Naive thymus-derived CD4-positive, alpha-beta T cell (primary cell): ENCODE measurements around the gene COPS4. TPM values are rescaled to one million over a fixed set of nuclear protein-coding genes. Genes with fewer than 3 reads are reported as not detected.
A peak's percentile ranks its signal among the peaks of the same experiment; 100 is the strongest.

ENCODE experiments used
- ATAC-seq: fragments of 150-1000 bp; cut with Tn5 transposase; 2 replicates; pipeline ENCODE4 v1.10.0; 2021; ENCODE audit warnings: mild to moderate bottlenecking, moderate library complexity
- CTCF ChIA-PET: fragments of 350-600 bp; sonication (Branson Sonifier 250); formaldehyde crosslinking; loops from one replicate; lab custom pipeline; 2021; ENCODE audit warnings: antibody characterized with exemption; lab: Charles Lee
- POLR2A ChIA-PET: fragments of 350-600 bp; sonication (Branson Sonifier 250); formaldehyde crosslinking; loops from one replicate; lab custom pipeline; 2021; ENCODE audit warnings: antibody characterized with exemption, inconsistent platforms; lab: Charles Lee
- DNase-seq, 9 donors: peaks; one replicate each; pipeline versions ENCODE4 v3.0.0 to v3.0.0-alpha.2; 2020 to 2022; ENCODE audit warnings: mixed read lengths in 1 of 9
- H3K27ac ChIP-seq: one replicate; pipeline ENCODE4 v1.7.0; 2013; ENCODE audit warnings: mild to moderate bottlenecking, low read depth, low read length, moderate library complexity
- H3K27me3 ChIP-seq, 2 donors: one replicate each; pipeline ENCODE4 v1.7.0; 2013; ENCODE audit warnings: low read length in 2 of 2, mild to moderate bottlenecking in 2 of 2, moderate library complexity in 2 of 2; ENCODE audit not compliant: control insufficient read depth in 2 of 2, insufficient read depth in 2 of 2
- H3K36me3 ChIP-seq, 3 experiments: 1 replicate in 2 of 3; 2 replicates in 1 of 3; pipeline ENCODE4 v1.7.0; 2013; ENCODE audit warnings: low read length in 3 of 3, mild to moderate bottlenecking in 3 of 3, moderate library complexity in 1 of 3; ENCODE audit not compliant: insufficient read depth in 3 of 3, control insufficient read depth in 2 of 3
- H3K4me1 ChIP-seq, 2 donors: one replicate each; pipeline ENCODE4 v1.7.0; 2013; ENCODE audit warnings: low read length in 2 of 2, mild to moderate bottlenecking in 2 of 2, moderate library complexity in 1 of 2; ENCODE audit not compliant: control insufficient read depth in 2 of 2, insufficient read depth in 2 of 2
- H3K4me3 ChIP-seq: 2 replicates; pipeline ENCODE4 v1.7.0; 2013; ENCODE audit warnings: mild to moderate bottlenecking, low read length
- H3K9me3 ChIP-seq, 3 experiments: 1 replicate in 2 of 3; 2 replicates in 1 of 3; pipeline ENCODE4 v1.7.0; 2013; ENCODE audit warnings: low read length in 3 of 3; ENCODE audit not compliant: control insufficient read depth in 2 of 3
- H3K27ac Mint-ChIP-seq, 9 donors: one replicate each; pipeline ENCODE4 v1.8.0; 2020 to 2022; ENCODE audit warnings: mixed read lengths in 9 of 9, mild to moderate bottlenecking in 8 of 9, moderate library complexity in 5 of 9, inconsistent platforms in 2 of 9
- H3K27me3 Mint-ChIP-seq, 5 donors: one replicate each; pipeline ENCODE4 v1.8.0; 2021 to 2022; ENCODE audit warnings: mixed read lengths in 5 of 5, mild to moderate bottlenecking in 1 of 5
- H3K36me3 Mint-ChIP-seq, 5 donors: one replicate each; pipeline ENCODE4 v1.8.0; 2020 to 2022; ENCODE audit warnings: mixed read lengths in 5 of 5, mild to moderate bottlenecking in 3 of 5, inconsistent platforms in 1 of 5
- H3K4me1 Mint-ChIP-seq, 7 donors: one replicate each; pipeline ENCODE4 v1.8.0; 2020 to 2022; ENCODE audit warnings: mixed read lengths in 7 of 7, mild to moderate bottlenecking in 3 of 7, inconsistent platforms in 1 of 7
- H3K4me3 Mint-ChIP-seq, 10 donors: one replicate each; pipeline ENCODE4 v1.8.0; 2020 to 2022; ENCODE audit warnings: mild to moderate bottlenecking in 10 of 10, mixed read lengths in 10 of 10, moderate library complexity in 6 of 10, inconsistent platforms in 2 of 10
- H3K9me3 Mint-ChIP-seq, 11 donors: one replicate each; pipeline ENCODE4 v1.8.0; 2020 to 2022; ENCODE audit warnings: mixed read lengths in 11 of 11, mild to moderate bottlenecking in 4 of 11, inconsistent platforms in 1 of 11, moderate library complexity in 1 of 11
- intact Hi-C, 2 donors: fragments of 100-400 bp; cut with micrococcal nuclease; formaldehyde crosslinking; loops; one replicate each; pipeline ENCODE4 v1.15.1; 2023
- polyA plus RNA-seq, 2 donors: library from polyadenylated mRNA; unstranded; fragments of 300-500 nt; fragmentation: Illumina TruSeq; gene quantifications; one replicate each; pipeline ENCODE4 v1.2.3, GENCODE V29; 2021
- total RNA-seq, 6 experiments: library from RNA in 5 of 6; stranded (reverse) in 5 of 6; gene quantifications; 1 replicate in 5 of 6; 2 replicates in 1 of 6; pipeline ENCODE4 v1.2.3 and lab custom pipeline; 2021 to 2026

The COPS4 gene
- total and polyA plus RNA-seq, 7 experiments from 2014 or later: 23.5 to 59.7 (median 27.9) TPM

- ChIA-PET CTCF (interaction anchor here (1.5 kb wide), 1 partner anchor 8 kb away, joined by 7 read pairs; no protein-coding TSS in a partner anchor), POLR2A (interaction anchor here (0.6 to 7.0 kb wide), 3 partner anchors 9 to 21 kb away, joined by 4 to 45 read pairs (median 5); no protein-coding TSS in a partner anchor)
- ATAC-seq: no peak
- peaks cover 0 to 8% (median 0%) of the 10 kb centered on the region in 11 donors for H3K9me3 Mint-ChIP-seq
- no peaks in the 10 kb centered on the region for H3K27me3 Mint-ChIP-seq
- peak overlapping the region in 7 of 10 donors; percentile 1 to 58 (median 17) for H3K4me3 Mint-ChIP-seq
- no peak for DNase-seq
- intact Hi-C loops: no loop called here
- H3K27ac ChIP-seq: no peak overlapping the region
- peaks cover 13 to 39% of the 10 kb centered on the region in 2 donors for H3K4me1 ChIP-seq
- peaks cover 23 to 65% (median 47%) of the 10 kb centered on the region in 5 donors for H3K36me3 Mint-ChIP-seq
- H3K4me1 Mint-ChIP-seq: peaks cover 40 to 78% (median 58%) of the 10 kb centered on the region in 7 donors
- H3K27me3 ChIP-seq: no peaks in the 10 kb centered on the region
- H3K9me3 ChIP-seq: no peaks in the 10 kb centered on the region
- H3K27ac Mint-ChIP-seq: peak overlapping the region in 8 of 9 donors; percentile 26 to 85 (median 62)
- peaks cover 14 to 62% (median 31%) of the 10 kb centered on the region in 3 experiments for H3K36me3 ChIP-seq
- no peak overlapping the region for H3K4me3 ChIP-seq
Measured at GRCh38 chr4:83104991-83105390, 70.0 kb downstream of the COPS4 start.

- Histone ChIP-seq H3K4me1 (peaks cover 23 to 28% of the 10 kb centered on the region in 2 donors), H3K27me3 (no peaks in the 10 kb centered on the region), H3K4me3 (no peak overlapping the region), H3K36me3 (peaks cover 14 to 37% (median 16%) of the 10 kb centered on the region in 3 experiments), H3K27ac (peak overlapping the region; percentile 49), H3K9me3 (no peaks in the 10 kb centered on the region)
- Mint-ChIP-seq H3K4me1 (peaks cover 31 to 71% (median 48%) of the 10 kb centered on the region in 7 donors), H3K27ac (peak overlapping the region in 7 of 9 donors; percentile 45 to 99 (median 98)), H3K9me3 (peaks cover 0 to 5% (median 0%) of the 10 kb centered on the region in 11 donors), H3K4me3 (peak overlapping the region; percentile 14 to 99 (median 71)), H3K27me3 (no peaks in the 10 kb centered on the region), H3K36me3 (peaks cover 11 to 64% (median 33%) of the 10 kb centered on the region in 5 donors)
- intact Hi-C loops: loop anchor here in 1 of 2 donors (2.0 kb wide), 1 partner anchor 13 kb away; no protein-coding TSS in a partner anchor
- ChIA-PET POLR2A (interaction anchor here (0.8 to 7.7 kb wide), 5 partner anchors 11 to 145 kb away, joined by 3 to 58 read pairs (median 45); no protein-coding TSS in a partner anchor), CTCF (interaction anchor here (1.3 to 2.1 kb wide), 3 partner anchors 33 to 145 kb away, joined by 4 to 9 read pairs (median 5); no protein-coding TSS in a partner anchor)
- peak in 1 of 9 donors; percentile 55 for DNase-seq
- ATAC-seq: no peak
Measured at GRCh38 chr4:83107631-83108030, 72.6 kb downstream of the COPS4 start.

GRCh38 chr4:83108101-83108861 lies 73.3 kb downstream of the COPS4 start:
- Histone ChIP-seq H3K4me3 (peak overlapping the region; percentile 82), H3K27ac (peak overlapping the region; percentile 88), H3K4me1 (peaks cover 22 to 28% of the 10 kb centered on the region in 2 donors), H3K36me3 (peaks cover 14 to 32% (median 16%) of the 10 kb centered on the region in 3 experiments), H3K27me3 (no peaks in the 10 kb centered on the region), H3K9me3 (no peaks in the 10 kb centered on the region)
- H3K36me3 Mint-ChIP-seq: peaks cover 13 to 67% (median 35%) of the 10 kb centered on the region in 5 donors
- H3K4me3 Mint-ChIP-seq: peak overlapping the region; percentile 91 to 99 (median 96)
- peak overlapping the region; percentile 89 to 99 (median 98) for H3K27ac Mint-ChIP-seq
- ChIA-PET CTCF (interaction anchor here (0.7 to 2.1 kb wide), 7 partner anchors 27 to 154 kb away, joined by 3 to 9 read pairs (median 5); no protein-coding TSS in a partner anchor), POLR2A (interaction anchor here (0.6 to 7.7 kb wide), 6 partner anchors 12 to 145 kb away, joined by 3 to 61 read pairs (median 46); no protein-coding TSS in a partner anchor)
- H3K9me3 Mint-ChIP-seq: peaks cover 0 to 5% (median 0%) of the 10 kb centered on the region in 11 donors
- intact Hi-C loops: loop anchor here in 1 of 2 donors (2.0 kb wide), 1 partner anchor 13 kb away; no protein-coding TSS in a partner anchor
- DNase-seq (peak in 7 of 9 donors; percentile 33 to 66 (median 55)), ATAC-seq (peak; percentile 17)
- peaks cover 30 to 69% (median 47%) of the 10 kb centered on the region in 7 donors for H3K4me1 Mint-ChIP-seq
- no peaks in the 10 kb centered on the region for H3K27me3 Mint-ChIP-seq

- Histone ChIP-seq H3K36me3 (peaks cover 10 to 19% (median 10%) of the 10 kb centered on the region in 3 experiments), H3K4me3 (peak overlapping the region; percentile 82), H3K27ac (peak overlapping the region; percentile 88), H3K27me3 (no peaks in the 10 kb centered on the region), H3K9me3 (no peaks in the 10 kb centered on the region), H3K4me1 (peaks cover 23 to 28% of the 10 kb centered on the region in 2 donors)
- H3K4me3 Mint-ChIP-seq: peak overlapping the region; percentile 94 to 99 (median 98)
- H3K9me3 Mint-ChIP-seq: peaks cover 0 to 5% (median 0%) of the 10 kb centered on the region in 11 donors
- peaks cover 15 to 62% (median 31%) of the 10 kb centered on the region in 5 donors for H3K36me3 Mint-ChIP-seq
- no peaks in the 10 kb centered on the region for H3K27me3 Mint-ChIP-seq
- peak overlapping the region; percentile 92 to 99 (median 98) for H3K27ac Mint-ChIP-seq
- CTCF ChIA-PET: interaction anchor here (0.6 to 5.2 kb wide), 27 partner anchors 9 to 173 kb away, joined by 3 to 48 read pairs (median 4); no protein-coding TSS in a partner anchor
- DNase-seq (peak in 6 of 9 donors; percentile 30 to 62 (median 37)), ATAC-seq (peak; percentile 45)
- H3K4me1 Mint-ChIP-seq: peaks cover 26 to 60% (median 45%) of the 10 kb centered on the region in 7 donors
- POLR2A ChIA-PET: interaction anchor here (0.6 to 7.7 kb wide), 19 partner anchors 9 to 221 kb away, joined by 3 to 61 read pairs (median 5); partner anchors contain the start of gene COPS4
- intact Hi-C loops: loop anchor here (1.0 to 10.0 kb wide), 22 partner anchors 9 to 1637 kb away; partner anchors contain the start of genes HELQ (in 2 of the 2), MRPS18C (in 2 of the 2), COPS4 (in 1 of the 2) and RASGEF1B (in 1 of the 2)
Measured at GRCh38 chr4:83109480-83110222, 74.7 kb downstream of the COPS4 start.

DNA sequence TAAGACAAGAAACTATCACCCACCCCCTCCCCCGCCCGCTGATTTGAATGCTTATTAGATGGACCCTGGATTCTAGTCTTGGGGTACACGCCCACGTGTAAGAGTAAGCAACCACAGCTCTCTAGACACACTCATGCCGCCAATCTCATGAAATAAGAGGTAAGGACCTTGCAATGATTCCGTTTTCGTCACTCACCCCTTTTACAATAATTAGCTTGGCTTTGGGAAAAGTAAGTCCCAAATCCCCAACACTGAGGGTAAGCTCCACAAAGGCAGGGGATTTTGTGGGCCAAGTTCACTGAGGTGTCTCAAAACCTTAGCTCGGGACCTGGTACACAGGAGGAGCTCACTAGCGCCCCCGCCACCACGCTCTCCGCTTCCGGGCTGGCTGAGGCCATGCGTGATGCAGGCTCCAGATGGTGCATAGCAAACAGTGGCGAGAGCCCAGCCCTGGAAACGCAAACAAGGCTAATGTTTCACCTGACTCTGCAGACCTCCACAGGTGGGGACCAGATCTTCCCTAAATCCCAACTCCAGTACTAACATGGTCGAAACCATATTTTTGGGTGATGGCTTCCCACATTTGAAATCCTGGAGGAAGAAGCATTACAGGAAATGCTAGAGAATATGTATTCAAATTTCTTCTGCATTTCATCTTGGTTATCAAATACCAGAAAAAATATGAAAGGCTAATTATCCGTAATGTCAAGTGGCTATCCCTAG lies 75.4 kb downstream of the COPS4 start:
- DNase-seq: peak; percentile 81 to 89 (median 87)
- Mint-ChIP-seq H3K9me3 (peaks cover 0 to 1% (median 0%) of the 10 kb centered on the region in 11 donors), H3K4me3 (peak overlapping the region; percentile 94 to 99 (median 98)), H3K27ac (peak overlapping the region; percentile 92 to 99 (median 98)), H3K4me1 (peaks cover 26 to 60% (median 45%) of the 10 kb centered on the region in 7 donors), H3K27me3 (no peaks in the 10 kb centered on the region), H3K36me3 (peaks cover 7 to 55% (median 24%) of the 10 kb centered on the region in 5 donors)
- CTCF ChIA-PET: interaction anchor here (0.6 to 5.2 kb wide), 23 partner anchors 9 to 172 kb away, joined by 3 to 48 read pairs (median 4); no protein-coding TSS in a partner anchor
- Histone ChIP-seq H3K36me3 (peaks cover 2 to 12% (median 3%) of the 10 kb centered on the region in 3 experiments), H3K4me1 (peaks cover 24 to 35% of the 10 kb centered on the region in 2 donors), H3K4me3 (peak overlapping the region; percentile 82), H3K27me3 (no peaks in the 10 kb centered on the region), H3K27ac (peak overlapping the region; percentile 88), H3K9me3 (no peaks in the 10 kb centered on the region)
- ATAC-seq: peak; percentile 88
- POLR2A ChIA-PET: interaction anchor here (0.7 to 7.7 kb wide), 24 partner anchors 8 to 345 kb away, joined by 3 to 61 read pairs (median 5); partner anchors contain the start of genes COPS4, HELQ and MRPS18C
- intact Hi-C loops: loop anchor here (1.0 to 10.0 kb wide), 21 partner anchors 10 to 1638 kb away; partner anchors contain the start of genes HELQ (in 2 of the 2), MRPS18C (in 2 of the 2), COPS4 (in 1 of the 2) and RASGEF1B (in 1 of the 2)
